Right ventricle myocardium superior (tissue), 1 donor: ENCODE measurements around the gene CDC42BPA. TPM values are rescaled to one million over a fixed set of nuclear protein-coding genes. Genes with fewer than 3 reads are reported as not detected.

ENCODE experiments used
- ATAC-seq: fragments of 200-7000 bp; cut with Tn5 transposase; one replicate; pipeline ENCODE4 v1.9.1; 2020; ENCODE audit warnings: mild to moderate bottlenecking; ENCODE audit not compliant: poor library complexity
- DNase-seq: peaks from one replicate; pipeline ENCODE4 v3.0.0-alpha.2; 2020
- intact Hi-C: fragments of 100-400 bp; cut with DNase I; formaldehyde crosslinking; loops from one replicate; pipeline ENCODE4 v1.11.2; 2022
- total RNA-seq: library from RNA; stranded (reverse); fragmentation: NEBNext Ultra II Directional; extraction: Animal tissue kit (Norgen Biotek cat#: 25700); gene quantifications from one replicate; pipeline ENCODE4 v1.2.1, GENCODE V29; 2021
- donor health status: DM: no; HTN: yes; CAD: no; lungs with severe emphysema.

Gene CDC42BPA
- total RNA-seq, 1 donor from 2014 or later: 40.5 TPM

DNA sequence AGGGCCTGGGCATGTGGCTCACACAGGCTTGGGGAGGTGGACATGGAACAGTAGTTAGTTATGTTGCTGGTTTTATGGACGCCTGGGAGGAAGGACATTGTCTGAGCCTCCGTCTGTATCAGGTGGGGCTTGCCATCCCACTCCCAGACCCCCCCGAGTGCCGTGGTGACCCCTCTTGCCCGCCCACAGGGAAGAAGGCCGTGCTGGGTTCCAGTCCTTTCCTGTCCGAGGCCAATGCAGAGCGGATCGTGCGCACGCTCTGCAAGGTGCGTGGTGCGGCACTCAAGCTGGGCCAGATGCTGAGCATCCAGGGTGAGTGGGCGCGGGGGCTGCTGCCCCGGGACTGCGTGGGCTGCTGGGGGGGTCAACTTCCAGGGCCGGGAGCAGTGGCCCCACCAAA lies 336.5 kb downstream of the CDC42BPA start:
- no peak for ATAC-seq
- intact Hi-C loops: no loop called here
- DNase-seq: no peak

DNA sequence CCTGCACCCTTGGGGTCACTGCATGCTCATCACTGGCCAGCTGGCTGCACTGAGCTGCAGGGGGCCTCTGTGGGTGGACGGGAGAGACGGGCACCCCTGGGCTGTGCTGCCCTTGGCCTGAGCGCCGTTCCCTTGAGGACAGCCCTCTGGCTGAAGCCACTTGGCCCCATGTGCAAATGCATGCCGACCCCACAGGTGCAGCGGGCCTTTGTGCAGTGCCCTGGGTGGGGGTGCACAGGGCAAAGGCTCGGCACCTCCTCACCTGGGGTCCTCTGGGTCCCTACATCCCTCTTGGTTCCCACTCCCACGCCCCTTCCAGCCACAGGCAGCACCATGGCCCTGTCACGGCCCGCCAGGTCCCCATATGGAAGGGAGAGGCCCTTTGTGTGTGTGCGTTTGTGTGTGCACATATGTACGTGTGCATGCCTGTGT lies 336.9 kb downstream of the CDC42BPA start:
- ATAC-seq: no peak
- DNase-seq: no peak
- intact Hi-C loops: no loop called here

DNA sequence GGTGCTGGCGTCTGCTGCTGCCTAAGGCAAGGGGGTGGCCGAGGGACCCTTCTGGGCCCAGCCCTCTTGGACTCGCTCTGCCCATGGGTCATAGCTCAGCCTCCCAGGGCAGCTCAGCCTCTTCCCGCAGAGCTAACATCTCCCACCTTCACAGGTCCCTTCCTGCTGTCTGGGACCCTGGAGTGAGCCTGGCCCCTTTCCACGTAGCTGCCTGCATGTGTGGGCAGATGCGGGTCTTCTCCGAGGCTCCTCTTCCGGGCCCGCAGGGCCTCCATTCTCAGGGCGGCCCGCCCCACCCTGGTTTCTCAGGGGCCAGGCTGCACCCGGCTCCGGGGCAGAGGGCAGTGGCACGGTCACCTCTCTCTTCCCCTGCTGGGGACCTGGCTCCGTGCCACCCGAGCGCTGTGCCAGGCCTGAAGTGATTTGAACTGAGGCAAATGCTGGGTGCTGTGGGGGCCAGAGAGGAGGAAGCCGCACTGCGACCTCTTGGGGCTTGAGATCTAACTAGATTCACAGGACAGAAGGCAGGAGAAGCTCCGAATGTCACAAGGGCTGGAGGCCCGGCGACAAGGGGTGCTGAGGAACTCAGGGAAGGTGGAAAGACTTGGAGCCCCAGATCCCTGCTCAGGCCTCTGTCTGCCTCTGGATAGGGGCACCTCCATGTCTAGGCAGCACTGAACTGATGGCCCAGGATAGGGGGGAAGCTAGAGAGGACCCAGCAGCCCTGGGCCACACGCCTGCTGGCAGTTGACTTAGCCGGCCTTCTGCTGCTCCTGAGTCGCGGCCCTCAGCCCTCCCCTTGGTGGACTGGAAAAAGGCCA lies 337.5 kb downstream of the CDC42BPA start:
- peak; percentile 51 for ATAC-seq
- DNase-seq: peak; percentile 84
- intact Hi-C loops: no loop called here

DNA sequence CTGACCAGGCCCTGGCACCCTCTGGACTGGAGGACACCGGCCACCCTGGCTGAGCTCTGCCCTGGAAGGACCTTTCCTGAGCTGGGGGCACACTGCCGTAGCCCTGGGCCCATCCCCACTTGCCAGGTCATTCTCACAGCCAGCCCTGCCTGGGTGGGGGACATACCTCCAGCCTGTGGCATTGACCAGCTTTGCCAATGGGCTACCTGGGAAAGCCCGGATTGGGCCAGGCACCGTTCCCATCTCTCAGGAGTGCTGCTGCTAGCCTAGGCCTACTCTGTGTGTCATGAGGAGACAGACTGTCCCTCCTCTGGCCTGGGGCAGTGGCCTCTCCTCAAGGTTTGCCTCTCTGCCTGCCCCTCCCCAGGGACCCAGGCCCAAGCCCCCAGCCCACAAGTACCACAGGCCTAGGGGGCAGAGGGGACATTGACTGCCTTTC lies 338.2 kb downstream of the CDC42BPA start:
- intact Hi-C loops: no loop called here
- DNase-seq (no peak), ATAC-seq (peak; percentile 1)

DNA sequence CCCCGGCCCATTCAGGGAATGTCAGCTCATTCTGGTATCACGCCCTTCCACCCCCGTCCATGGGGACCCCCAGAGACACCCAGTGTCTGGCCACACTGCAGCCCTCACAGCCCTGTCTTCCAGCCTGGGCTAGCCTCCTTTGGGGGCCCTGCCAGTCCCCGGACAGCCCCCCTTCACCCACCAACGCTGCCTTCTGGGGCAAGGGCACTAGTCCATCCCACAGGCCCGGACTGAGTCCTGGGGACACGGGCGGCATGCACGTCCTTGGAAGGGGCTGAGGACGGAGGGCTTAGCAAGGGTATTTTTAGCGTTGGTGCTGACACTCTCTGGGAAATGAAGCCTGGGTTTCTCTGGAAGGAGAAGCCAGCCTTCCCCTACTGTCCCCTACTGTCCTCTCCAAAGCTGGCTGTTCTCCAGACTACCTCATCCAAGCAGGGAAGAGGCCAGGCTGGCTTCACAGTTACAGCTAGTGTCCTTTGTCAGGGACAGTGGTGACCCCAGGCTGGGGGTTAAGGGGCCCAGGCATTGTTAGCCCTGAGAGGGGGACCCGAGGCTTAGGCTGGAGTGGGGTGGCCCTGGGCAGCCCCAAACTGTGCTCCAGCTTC lies 338.7 kb downstream of the CDC42BPA start:
- intact Hi-C loops: loop anchor here (5.0 kb wide), 2 partner anchors 37 to 57 kb away; partner anchors contain the start of gene COQ8A
- ATAC-seq: peak; percentile 70

DNA sequence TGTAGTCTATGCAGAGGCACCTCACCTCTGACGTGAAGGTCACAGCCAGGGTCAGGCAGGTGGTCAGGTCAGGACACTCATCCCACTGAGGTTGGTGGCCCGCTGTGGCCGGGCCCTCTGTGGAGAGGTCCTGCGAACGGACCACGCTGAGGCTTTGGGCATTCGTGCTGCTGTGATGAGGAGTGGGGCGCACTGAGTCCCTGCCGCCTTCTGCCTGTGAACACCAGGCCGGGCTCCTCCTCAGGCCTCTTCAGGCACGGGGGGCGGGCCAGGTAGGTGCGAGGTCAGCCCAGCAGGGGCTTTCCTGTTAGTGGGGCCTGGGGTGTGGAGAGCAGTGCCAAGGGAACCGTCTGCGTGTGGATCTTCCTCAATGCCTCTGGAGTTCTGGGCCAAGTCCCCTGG lies 339.2 kb downstream of the CDC42BPA start:
- ATAC-seq (no peak), DNase-seq (no peak)
- intact Hi-C loops: loop anchor here (5.0 kb wide), 2 partner anchors 37 to 57 kb away; partner anchors contain the start of gene COQ8A

More for the DNA sequence above, 338.7 kb downstream of the CDC42BPA start:
- no peak for DNase-seq

DNA sequence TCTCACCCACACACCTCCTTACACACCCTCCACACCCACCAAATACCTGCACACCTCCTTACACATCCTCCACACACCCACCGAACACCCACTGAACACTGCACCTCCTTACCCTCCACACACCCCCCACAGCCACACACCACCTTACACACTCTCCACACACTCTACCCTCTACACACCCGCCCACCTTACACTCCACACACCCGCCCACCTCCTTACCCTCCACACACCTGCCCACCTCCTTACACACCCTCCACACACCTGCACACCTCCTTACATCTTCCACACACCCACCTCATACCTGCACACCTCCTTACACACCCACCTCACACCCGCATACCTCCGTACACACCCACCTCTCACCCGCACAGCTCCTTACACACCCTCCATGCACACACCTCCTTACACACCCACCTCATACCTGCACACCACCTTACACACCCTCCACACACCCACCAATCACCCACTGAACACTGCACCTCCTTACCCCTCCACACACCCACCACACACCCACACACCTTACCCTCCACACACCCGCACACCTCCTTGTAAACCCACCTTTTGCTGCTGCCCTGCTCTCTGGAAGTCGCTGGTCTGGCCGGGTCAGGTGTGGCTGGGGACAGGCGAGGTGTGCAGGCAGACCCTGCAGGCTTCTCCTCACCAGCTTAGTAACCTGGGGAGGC lies 339.7 kb downstream of the CDC42BPA start:
- DNase-seq (no peak), ATAC-seq (no peak)
- intact Hi-C loops: loop anchor here (5.0 kb wide), 2 partner anchors 36 to 56 kb away; partner anchors contain the start of gene COQ8A

DNA sequence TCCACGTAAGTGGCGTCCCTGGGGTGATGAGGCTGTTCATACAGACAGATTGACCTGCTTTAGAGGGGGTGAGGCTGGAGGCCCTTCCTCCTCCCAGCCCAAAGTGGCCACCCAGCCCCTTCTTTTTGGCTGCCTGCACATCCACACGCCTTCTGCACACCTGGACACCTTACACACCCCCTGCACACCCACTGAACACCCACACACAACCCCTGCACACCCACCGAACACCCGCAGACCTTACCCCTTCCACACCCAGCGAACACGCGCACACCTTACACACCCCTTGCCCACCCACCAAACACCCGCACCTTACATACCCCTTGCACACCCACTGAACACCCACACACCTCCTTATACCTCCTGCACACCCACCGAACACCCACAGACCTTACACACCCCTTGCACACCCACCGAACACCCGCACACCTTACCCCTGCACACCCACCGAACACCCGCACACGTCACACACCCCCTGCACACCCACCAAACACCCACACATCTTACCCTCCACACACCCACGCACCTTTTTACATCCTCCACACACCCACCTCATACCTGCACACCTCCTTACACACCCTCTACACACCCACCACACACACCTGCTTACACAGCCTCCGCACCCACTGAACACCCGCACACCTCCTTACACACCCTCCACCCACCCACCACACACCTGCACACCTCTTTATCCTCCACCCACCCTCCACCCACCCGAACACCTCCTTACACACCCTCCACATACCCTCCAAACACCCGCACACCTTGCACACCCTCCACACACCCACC lies 340.5 kb downstream of the CDC42BPA start:
- ATAC-seq: no peak
- intact Hi-C loops: loop anchor here (5.0 kb wide), 2 partner anchors 36 to 56 kb away; partner anchors contain the start of gene COQ8A
- DNase-seq: no peak

DNA sequence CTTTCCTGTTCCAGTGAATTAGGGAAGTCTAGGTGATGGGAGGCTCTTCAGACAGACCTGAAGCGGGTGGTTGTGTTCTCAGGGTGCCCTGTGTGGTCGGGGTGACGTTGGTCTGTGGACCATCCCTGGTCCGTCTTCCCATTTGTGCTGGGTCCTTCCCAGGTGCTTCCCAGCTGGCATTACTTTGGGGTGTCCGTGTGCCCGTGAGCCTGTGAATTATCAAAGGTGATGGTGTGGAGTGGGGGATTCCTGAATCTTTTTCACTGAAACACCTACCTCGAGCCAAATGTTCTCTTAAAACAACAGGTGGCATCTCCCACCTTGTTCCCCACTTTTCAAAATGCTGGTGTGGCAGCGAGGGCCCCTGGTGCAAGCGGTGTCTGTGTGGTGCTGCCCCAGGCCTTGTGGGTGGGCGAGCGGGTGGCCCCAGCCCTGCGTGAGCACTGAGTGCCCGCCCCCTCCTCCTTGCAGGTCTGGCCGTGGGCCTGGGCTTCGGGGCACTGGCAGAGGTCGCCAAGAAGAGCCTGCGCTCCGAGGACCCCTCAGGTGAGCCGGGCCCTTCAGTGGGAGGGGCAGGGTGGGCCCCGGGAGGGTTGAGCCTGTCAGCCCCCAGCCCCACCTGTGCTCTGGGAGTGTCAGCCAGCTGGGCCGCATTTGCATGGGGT lies 341.2 kb downstream of the CDC42BPA start:
- ATAC-seq (no peak), DNase-seq (no peak)
- intact Hi-C loops: loop anchor here (5.0 kb wide), 2 partner anchors 35 to 55 kb away; partner anchors contain the start of gene COQ8A

DNA sequence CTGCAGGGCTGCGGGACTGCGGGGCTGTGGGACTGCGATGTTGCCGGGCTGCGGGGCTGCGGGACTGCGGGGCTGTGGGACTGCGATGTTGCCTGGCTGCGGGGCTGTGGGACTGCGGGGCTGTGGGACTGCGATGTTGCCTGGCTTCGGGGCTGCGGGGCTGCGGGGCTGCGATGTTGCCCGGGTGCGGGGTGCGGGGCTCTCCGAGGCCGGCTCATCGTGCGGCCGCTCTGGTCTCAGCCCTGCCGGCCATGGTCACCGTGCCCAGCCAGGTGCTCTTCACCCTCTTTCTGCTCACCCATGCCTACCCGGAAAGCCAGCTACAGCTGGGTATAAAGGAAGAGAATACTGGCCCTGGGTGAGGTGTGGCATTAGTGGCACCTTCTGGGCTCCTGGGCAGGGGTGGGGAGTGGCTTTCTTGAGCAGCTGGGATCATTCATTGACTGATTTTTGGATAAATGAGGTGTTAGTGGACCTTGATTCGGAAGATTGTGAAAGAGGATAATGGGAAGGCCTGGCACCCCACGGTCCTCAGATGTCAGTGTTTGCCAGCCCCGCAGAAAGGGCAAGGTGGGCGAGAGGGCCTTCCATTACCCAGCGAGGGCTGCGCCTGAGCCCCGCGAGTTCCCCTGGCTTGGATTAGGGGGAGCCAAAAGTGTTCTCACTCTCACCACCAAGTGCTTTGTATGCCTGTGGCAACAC lies 341.9 kb downstream of the CDC42BPA start:
- no peak for DNase-seq
- ATAC-seq: no peak
- intact Hi-C loops: loop anchor here (5.0 kb wide), 2 partner anchors 34 to 54 kb away; partner anchors contain the start of gene COQ8A

DNA sequence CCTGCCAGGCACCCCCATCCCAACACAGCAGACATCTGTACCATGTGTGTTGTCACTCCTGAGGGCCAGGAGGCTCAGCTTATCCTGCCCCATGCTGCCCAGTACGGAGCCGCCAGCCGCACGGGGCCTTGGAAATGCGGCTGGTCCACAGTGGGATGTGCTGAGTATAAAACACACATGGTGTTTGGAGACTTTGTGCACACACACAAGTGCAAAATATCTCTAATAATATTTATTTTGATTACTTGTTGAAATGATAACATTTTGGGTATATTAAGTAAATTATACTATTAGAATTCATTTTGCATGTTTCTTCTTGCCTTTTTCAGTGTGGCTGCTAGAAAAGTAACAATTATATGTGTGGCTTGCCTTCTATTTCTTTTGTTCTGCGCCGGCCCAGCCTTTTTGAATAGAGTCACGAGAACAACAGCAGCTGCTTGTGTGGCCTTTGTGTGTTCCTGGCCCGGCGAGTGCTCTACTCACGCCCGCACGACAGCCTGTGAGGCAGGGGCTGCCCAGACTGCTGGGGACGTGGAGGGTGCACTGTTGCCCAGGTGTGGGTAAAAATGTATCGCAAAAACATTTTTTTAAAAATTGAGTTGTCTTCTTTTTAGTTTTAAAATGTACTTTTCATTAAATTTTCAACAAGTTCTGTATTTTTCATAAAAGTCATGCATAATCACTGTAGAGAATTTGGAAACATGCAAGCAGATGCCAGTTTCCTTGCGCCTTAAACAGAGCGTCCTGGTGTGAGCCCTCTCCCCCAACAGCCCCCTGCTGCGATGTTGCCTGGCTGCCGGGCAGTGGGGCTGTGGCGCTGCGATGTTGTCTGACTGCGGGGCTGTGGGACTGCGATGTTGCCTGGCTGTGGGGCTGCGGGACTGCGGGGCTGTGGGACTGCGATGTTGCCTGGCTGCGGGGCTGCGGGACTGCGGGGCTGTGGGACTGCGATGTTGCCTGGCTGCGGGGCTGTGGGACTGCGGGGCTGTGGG lies 342.7 kb downstream of the CDC42BPA start:
- ATAC-seq (peak; percentile 3), DNase-seq (no peak)
- intact Hi-C loops: loop anchor here (5.0 kb wide), 2 partner anchors 33 to 53 kb away; partner anchors contain the start of gene COQ8A

DNA sequence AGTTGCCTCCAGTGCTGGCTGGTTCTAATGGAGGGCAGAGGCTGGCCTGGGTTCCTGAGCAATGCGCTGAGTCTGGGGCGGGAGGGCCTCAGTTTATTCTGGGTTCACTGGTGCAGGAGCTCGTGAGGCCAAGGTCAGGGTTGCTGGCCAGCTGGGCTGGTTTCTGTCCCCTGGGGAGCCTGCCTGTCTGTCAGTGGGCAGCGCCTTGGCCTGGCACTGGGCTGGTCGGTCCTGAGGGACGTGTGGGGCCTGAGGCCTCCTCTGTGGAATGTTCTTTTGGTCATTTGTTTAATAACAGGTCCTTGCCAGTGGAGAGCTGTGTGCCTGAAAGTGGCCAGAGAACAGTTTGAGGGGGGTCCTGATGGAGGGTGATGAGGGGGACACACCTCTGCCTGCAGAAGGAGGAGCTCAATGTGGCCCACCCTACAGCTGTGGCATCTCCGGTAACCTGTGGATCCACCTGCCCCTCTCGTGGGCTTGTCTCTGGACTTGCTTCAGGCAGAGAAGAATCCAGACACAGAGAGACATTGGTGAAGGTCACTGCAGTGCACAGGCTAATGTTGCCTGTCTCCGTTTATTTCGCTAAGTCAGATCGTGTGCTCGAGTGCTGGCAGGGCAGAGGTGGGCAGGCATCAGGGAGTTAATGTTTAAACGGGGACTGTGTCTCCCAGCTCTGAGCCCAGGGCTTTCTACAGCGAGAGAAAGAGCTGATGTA lies 343.6 kb downstream of the CDC42BPA start:
- intact Hi-C loops: loop anchor here (5.0 kb wide), 2 partner anchors 32 to 52 kb away; partner anchors contain the start of gene COQ8A
- ATAC-seq (peak; percentile 54), DNase-seq (peak; percentile 80)

DNA sequence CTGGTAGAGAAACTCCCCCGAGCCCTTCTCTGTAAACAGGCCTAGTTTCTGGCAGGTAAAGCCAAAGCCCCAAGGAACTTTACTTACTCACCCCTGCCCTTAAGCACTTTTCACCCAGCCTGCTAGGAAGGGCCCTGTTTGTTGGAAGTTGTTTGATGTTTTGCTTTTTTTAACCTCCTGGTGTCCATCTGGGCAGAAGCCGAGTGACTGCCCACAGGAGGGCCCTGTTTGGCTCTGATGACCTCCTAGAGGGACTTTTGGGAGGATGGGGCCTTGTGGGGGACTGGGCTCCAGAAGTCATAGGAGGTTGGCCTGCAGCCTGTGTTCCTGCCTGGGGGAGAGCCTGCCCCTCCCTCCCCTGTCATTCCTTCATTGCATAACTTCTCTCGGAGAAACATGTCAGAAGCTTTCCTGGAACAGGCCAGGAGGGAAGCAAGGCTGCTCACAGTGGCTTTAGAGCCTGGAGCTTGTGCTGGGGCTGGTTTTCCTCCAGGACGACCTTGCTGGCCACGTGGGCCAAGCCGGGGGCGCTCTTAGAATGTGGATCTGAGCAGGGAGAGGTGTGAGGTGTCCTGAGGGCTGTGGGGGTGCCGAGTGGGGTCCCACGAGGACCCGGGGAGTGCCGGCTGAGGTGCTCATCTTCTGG lies 344.3 kb downstream of the CDC42BPA start:
- ATAC-seq: peak; percentile 65
- intact Hi-C loops: no loop called here
- peak; percentile 71 for DNase-seq

DNA sequence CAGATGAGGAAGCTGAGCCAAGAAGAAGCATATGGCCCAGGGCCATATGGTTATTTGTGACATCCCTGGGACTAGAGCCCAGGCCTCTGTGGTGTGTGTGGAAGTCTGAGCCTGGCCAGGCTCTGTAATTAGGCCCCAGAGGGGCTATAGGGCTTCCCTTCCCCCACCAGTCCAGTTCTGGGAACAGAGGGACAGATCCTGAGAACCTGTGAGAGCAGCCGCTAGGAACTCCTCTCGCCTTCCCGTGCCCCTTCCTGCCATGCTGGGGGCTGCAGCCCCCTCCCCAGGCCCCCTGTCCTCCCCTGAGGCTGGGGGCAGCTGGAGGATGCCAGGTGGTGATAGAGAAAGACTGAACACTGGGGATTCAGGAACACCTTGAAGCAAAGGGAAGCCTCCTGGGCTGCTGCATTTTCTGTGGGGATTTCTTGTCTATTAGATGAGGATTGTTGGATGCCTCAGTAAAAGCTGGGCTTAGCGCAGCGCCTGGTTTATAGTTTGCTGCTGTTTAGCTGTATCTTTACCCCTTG lies 344.9 kb downstream of the CDC42BPA start:
- peak; percentile 73 for ATAC-seq
- intact Hi-C loops: no loop called here
- DNase-seq: no peak

DNA sequence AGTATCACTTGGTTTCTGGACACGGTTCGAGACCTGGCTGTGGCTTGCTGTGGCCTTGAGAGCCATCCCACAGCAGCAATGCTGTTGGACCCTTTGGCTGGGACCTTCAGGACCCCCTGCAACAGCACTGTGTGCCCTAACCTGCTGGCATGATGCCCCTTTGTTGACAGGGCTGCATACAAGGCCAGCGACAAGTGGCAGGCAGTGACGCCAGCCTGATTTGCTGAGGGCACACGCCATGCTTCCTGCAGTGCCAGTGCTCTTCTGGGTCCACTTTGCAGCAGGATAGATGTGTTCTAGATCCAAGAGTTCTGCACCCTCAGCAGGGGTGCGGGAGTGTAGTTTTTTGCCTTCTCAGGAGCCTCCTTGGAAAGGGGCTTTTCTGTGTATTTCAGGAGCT lies 345.4 kb downstream of the CDC42BPA start:
- intact Hi-C loops: no loop called here
- ATAC-seq: peak; percentile 60
- peak; percentile 77 for DNase-seq
